ENCODE results near the gene ZSCAN1. TPM values are rescaled to one million over a fixed set of nuclear protein-coding genes. Genes with fewer than 3 reads are reported as not detected.

ZSCAN1 gene
- polyA plus RNA-seq, 6 donors from 2014 or later, result not detected

- no peak for ATAC-seq (ENCODE audit: low read depth in 2 of 2)
- Mint-ChIP-seq H3K27ac (peak overlapping the region in 3 of 6 donors; percentile 33 to 100 (median 100)), H3K27me3 (no peaks in the 10 kb centered on the region), H3K36me3 (peaks cover 3 to 24% of the 10 kb centered on the region in 2 donors), H3K9me3 (peaks cover 0 to 11% (median 7%) of the 10 kb centered on the region in 7 donors), H3K4me3 (peak overlapping the region in 3 of 8 donors; percentile 20 to 84 (median 25)), H3K4me1 (peaks cover 28 to 42% (median 41%) of the 10 kb centered on the region in 3 donors)
- no peak for DNase-seq
These were observed 61.5 kb downstream of the ZSCAN1 start for GRCh38 chr19:58095328-58095727.

GRCh38 chr19:58096884-58097283, 63.1 kb downstream of the ZSCAN1 start:
- ATAC-seq (ENCODE audit: low read depth in 2 of 2) (no peak), DNase-seq (no peak)
- Mint-ChIP-seq H3K27ac (peak overlapping the region; percentile 93 to 100 (median 100)), H3K27me3 (no peaks in the 10 kb centered on the region), H3K4me1 (peaks cover 28 to 41% (median 40%) of the 10 kb centered on the region in 3 donors), H3K9me3 (peaks cover 0 to 14% (median 10%) of the 10 kb centered on the region in 7 donors), H3K36me3 (peaks cover 3 to 24% of the 10 kb centered on the region in 2 donors), H3K4me3 (peak overlapping the region; percentile 80 to 94 (median 85))

- DNase-seq, result no peak
- no peak for ATAC-seq (ENCODE audit: low read depth in 2 of 2)
- H3K27me3 Mint-ChIP-seq, result no peaks in the 10 kb centered on the region
- H3K4me3 Mint-ChIP-seq, result peak overlapping the region; percentile 84 to 96 (median 90)
- H3K36me3 Mint-ChIP-seq, result peaks cover 6 to 24% of the 10 kb centered on the region in 2 donors
- peaks cover 28 to 41% (median 36%) of the 10 kb centered on the region in 3 donors for H3K4me1 Mint-ChIP-seq
- peaks cover 0 to 16% (median 10%) of the 10 kb centered on the region in 7 donors for H3K9me3 Mint-ChIP-seq
- peak overlapping the region; percentile 100 for H3K27ac Mint-ChIP-seq
These were observed 63.5 kb downstream of the ZSCAN1 start for GRCh38 chr19:58097349-58097748.

- Mint-ChIP-seq H3K27ac (peak within 1 kb of the TSS; percentile 100), H3K9me3 (peaks cover 0 to 22% (median 12%) of the 10 kb centered on the region in 7 donors), H3K4me3 (peak within 1 kb of the TSS; percentile 84 to 96 (median 94)), H3K36me3 (peaks cover 8 to 23% of the 10 kb centered on the region in 2 donors), H3K27me3 (no peaks in the 10 kb centered on the region), H3K4me1 (peaks cover 28 to 41% (median 31%) of the 10 kb centered on the region in 3 donors)
- DNase-seq, result peak; percentile 100
- ATAC-seq (ENCODE audit: low read depth in 2 of 2), result peak; percentile 87
These were observed 64.2 kb downstream of the ZSCAN1 start, which contains the start of gene ZSCAN18 for GRCh38 chr19:58097781-58098681. ZSCAN18 (minus strand) TSS chr19:58098231; CDS start chr19:58090267, 7,964 bp downstream.

- peak overlapping the region; percentile 100 for H3K27ac Mint-ChIP-seq
- ATAC-seq (ENCODE audit: low read depth in 2 of 2) (no peak), DNase-seq (no peak)
- peak overlapping the region; percentile 84 to 96 (median 94) for H3K4me3 Mint-ChIP-seq
- H3K36me3 Mint-ChIP-seq, result peaks cover 13 to 22% of the 10 kb centered on the region in 2 donors
- H3K9me3 Mint-ChIP-seq, result peaks cover 5 to 28% (median 17%) of the 10 kb centered on the region in 7 donors
- no peaks in the 10 kb centered on the region for H3K27me3 Mint-ChIP-seq
- peaks cover 24 to 36% (median 30%) of the 10 kb centered on the region in 3 donors for H3K4me1 Mint-ChIP-seq
These were observed 64.8 kb downstream of the ZSCAN1 start for GRCh38 chr19:58098682-58098998.

Other genes starting within 250 kb of the ZSCAN1 start
- 10 to 100 TPM in 2 of 6 donors, 1 to 10 TPM in 4; 4.1 to 15.2 (median 6.3) TPM for gene ZNF552, start 219.1 kb upstream of the ZSCAN1 start, polyA plus RNA-seq (ENCODE audit: low read depth in 6 of 6)
- 1 to 10 TPM in 5 of 6 donors, not detected in 1; 1.3 to 3.0 (median 1.5) TPM for gene ZNF587B, start 203.7 kb upstream of the ZSCAN1 start, polyA plus RNA-seq (ENCODE audit: low read depth in 6 of 6)
- gene ZNF587, start 184.2 kb upstream of the ZSCAN1 start, polyA plus RNA-seq (ENCODE audit: low read depth in 6 of 6), result 10 to 100 TPM in 1 of 6 donors, 1 to 10 TPM in 5; 4.5 to 11.1 (median 6.8) TPM
- gene ZNF814, start 145.0 kb upstream of the ZSCAN1 start, polyA plus RNA-seq (ENCODE audit: low read depth in 6 of 6), result 10 to 100 TPM; 27.7 to 41.6 (median 34.5) TPM
- gene ZNF417, start 117.4 kb upstream of the ZSCAN1 start, polyA plus RNA-seq (ENCODE audit: low read depth in 6 of 6), result 1 to 10 TPM in 5 of 6 donors, under 1 TPM in 1; 0.80 to 6.4 (median 2.1) TPM
- gene ZNF418, start 98.6 kb upstream of the ZSCAN1 start, polyA plus RNA-seq (ENCODE audit: low read depth in 6 of 6), result 10 to 100 TPM in 4 of 6 donors, 1 to 10 TPM in 2; 7.9 to 23.3 (median 12.2) TPM
- 10 to 100 TPM in 5 of 6 donors, 1 to 10 TPM in 1; 9.1 to 20.6 (median 13.9) TPM for gene ZNF256, start 86.3 kb upstream of the ZSCAN1 start, polyA plus RNA-seq (ENCODE audit: low read depth in 6 of 6)
- under 1 TPM in 4 of 6 donors, not detected in 2; 0.41 to 0.89 (median 0.57) TPM for gene C19orf18, start 59.5 kb upstream of the ZSCAN1 start, polyA plus RNA-seq (ENCODE audit: low read depth in 6 of 6)
- gene ZNF606, start 31.2 kb upstream of the ZSCAN1 start, polyA plus RNA-seq (ENCODE audit: low read depth in 6 of 6), result 10 to 100 TPM in 3 of 6 donors, 1 to 10 TPM in 3; 6.1 to 16.0 (median 9.3) TPM
- gene ZNF135, start 25.3 kb downstream of the ZSCAN1 start, polyA plus RNA-seq (ENCODE audit: low read depth in 6 of 6), result 10 to 100 TPM in 1 of 6 donors, 1 to 10 TPM in 4, not detected in 1; 4.2 to 11.1 (median 5.6) TPM
- 10 to 100 TPM; 22.2 to 39.2 (median 36.7) TPM for gene ZSCAN18, start 64.2 kb downstream of the ZSCAN1 start, polyA plus RNA-seq (ENCODE audit: low read depth in 6 of 6)
- 10 to 100 TPM in 1 of 6 donors, 1 to 10 TPM in 5; 2.5 to 11.2 (median 5.6) TPM for gene ZNF329, start 116.8 kb downstream of the ZSCAN1 start, polyA plus RNA-seq (ENCODE audit: low read depth in 6 of 6)
- gene ZNF274, start 149.0 kb downstream of the ZSCAN1 start, polyA plus RNA-seq (ENCODE audit: low read depth in 6 of 6), result 10 to 100 TPM; 45.1 to 65.9 (median 55.5) TPM
- 10 to 100 TPM; 16.4 to 41.1 (median 23.1) TPM for gene ZNF544, start 194.9 kb downstream of the ZSCAN1 start, polyA plus RNA-seq (ENCODE audit: low read depth in 6 of 6)
- gene ZNF8, start 244.9 kb downstream of the ZSCAN1 start, polyA plus RNA-seq (ENCODE audit: low read depth in 6 of 6), result 1 to 10 TPM in 1 of 6 donors, under 1 TPM in 4, not detected in 1; 0.21 to 1.0 (median 0.70) TPM